Panc1 (cell line): ENCODE results near the gene APOBEC3B.

Source experiments
- REST ChIP-seq, 2 experiments: IDR thresholded peaks; 2 replicates each; pipeline ENCODE4 v1.6.1; 2011 to 2012; ENCODE audit warnings: low read depth in 2 of 2, control low read depth in 1 of 2, low read length in 1 of 2, mild to moderate bottlenecking in 1 of 2, moderate library complexity in 1 of 2; ENCODE audit not compliant: insufficient read depth in 1 of 2
- TF ChIP-seq, protein P1 (sequence below): fragments of 450-650 bp; IDR thresholded peaks from 2 replicates; pipeline ENCODE4 v1.5.1; 2017; ENCODE audit warnings: mild to moderate bottlenecking

DNA sequence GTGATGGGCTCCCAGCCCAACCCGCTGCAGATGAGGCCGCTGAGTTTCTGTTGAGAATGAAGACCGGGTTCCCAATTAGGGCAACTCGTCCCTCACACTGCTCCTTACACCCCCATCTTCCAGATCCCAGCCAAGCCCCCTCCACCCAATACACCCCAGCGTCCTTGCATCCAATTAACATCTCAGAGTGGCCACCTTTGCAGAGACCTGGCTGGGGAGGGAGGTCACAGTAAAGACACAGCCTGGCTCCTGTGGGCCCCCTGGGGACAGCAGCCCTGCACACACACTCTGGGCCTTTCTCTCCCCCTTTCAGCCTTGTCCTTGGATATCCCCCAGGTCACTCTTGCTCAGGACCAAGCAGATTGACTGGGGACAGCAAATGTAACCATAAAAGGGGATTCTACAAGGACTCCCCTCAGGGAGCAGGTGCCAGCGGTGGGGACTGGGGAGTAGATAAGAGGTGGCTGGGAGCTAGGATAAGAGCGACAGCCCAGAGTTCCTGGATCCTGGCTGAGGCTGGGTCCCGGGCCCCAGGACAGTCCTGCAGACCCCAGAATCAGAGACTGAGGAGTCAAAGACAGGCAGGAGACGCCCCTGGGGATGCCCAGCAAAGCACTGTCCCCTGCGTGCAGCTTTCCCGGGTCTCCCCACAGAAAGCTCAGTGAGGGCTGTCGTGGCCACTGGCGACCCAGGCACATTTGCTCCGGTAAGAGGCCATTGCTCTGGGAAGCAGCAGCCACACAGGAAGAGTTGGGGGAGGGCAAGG, 16.4 kb upstream of the APOBEC3B start:
- TF ChIP-seq, protein P1, sequence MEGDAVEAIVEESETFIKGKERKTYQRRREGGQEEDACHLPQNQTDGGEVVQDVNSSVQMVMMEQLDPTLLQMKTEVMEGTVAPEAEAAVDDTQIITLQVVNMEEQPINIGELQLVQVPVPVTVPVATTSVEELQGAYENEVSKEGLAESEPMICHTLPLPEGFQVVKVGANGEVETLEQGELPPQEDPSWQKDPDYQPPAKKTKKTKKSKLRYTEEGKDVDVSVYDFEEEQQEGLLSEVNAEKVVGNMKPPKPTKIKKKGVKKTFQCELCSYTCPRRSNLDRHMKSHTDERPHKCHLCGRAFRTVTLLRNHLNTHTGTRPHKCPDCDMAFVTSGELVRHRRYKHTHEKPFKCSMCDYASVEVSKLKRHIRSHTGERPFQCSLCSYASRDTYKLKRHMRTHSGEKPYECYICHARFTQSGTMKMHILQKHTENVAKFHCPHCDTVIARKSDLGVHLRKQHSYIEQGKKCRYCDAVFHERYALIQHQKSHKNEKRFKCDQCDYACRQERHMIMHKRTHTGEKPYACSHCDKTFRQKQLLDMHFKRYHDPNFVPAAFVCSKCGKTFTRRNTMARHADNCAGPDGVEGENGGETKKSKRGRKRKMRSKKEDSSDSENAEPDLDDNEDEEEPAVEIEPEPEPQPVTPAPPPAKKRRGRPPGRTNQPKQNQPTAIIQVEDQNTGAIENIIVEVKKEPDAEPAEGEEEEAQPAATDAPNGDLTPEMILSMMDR: no peak
- TF ChIP-seq REST (IDR thresholded peaks at IDR 0.05; ENCODE audit: insufficient read depth in 1 of 2, low read depth in 2 of 2, low read length in 1 of 2): no peak
